Activated CD4-positive, alpha-beta T cell treated with anti-CD3 and anti-CD28 coated beads for 24 hours (primary cell): ENCODE measurements around the gene PHLDB2.

Experiments
- DNase-seq, 2 donors: peaks; one replicate each; pipeline ENCODE4 v3.0.0-alpha.2; 2020; ENCODE audit warnings: low read depth in 2 of 2

PHLDB2 gene

GRCh38 chr3:112018712-112019111, 159.6 kb downstream of the PHLDB2 start:
- DNase-seq, result no peak

GRCh38 chr3:112019716-112020115, 160.7 kb downstream of the PHLDB2 start:
- no peak for DNase-seq

DNA sequence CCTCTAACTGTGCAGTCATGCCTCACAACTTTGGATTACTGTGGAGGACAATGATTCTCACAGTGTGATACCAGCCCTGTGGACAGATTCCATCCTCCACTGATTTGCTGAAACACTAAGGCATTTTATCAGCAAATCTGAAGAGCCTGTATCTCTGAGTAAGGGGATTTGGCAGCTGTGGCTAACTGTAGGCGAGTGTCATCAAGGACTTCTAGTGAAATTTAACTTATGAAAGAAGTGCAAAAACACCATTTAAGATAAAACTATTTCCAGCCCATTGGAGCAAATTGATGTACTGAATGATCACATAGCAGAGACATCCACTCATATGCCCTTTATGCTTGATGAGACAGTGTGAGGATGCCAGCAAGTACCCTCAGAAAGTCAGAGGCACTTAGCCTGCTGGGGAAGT, 161.6 kb downstream of the PHLDB2 start:
- DNase-seq, result no peak
